Measurements from ENCODE around the gene SPECC1L. TPM values are rescaled to one million over a fixed set of nuclear protein-coding genes. Genes with fewer than 3 reads are reported as not detected.

Gene SPECC1L
- total RNA-seq, 1 experiment from 2014 or later: 40.8 TPM

GRCh38 chr22:24446260-24446611, 175.6 kb downstream of the SPECC1L start:
- ChIA-PET RAD21 (ENCODE audit: low non-redundant PET in 1 of 2, low total read pairs in 2 of 2, uncharacterized antibody in 2 of 2, unreplicated experiment in 2 of 2) (no interaction called here), CTCF (no interaction called here), POLR2A (no interaction called here)
- Histone ChIP-seq H3K4me1 (ENCODE audit: control insufficient read depth in 1 of 2, insufficient read depth in 2 of 2, low read length in 2 of 2) (peaks cover 5 to 10% of the 10 kb centered on the region in 2 experiments), H3K36me3 (ENCODE audit: control insufficient read depth in 1 of 2, insufficient read depth in 2 of 2, low read length in 2 of 2) (no peaks in the 10 kb centered on the region), H4K20me1 (ENCODE audit: insufficient read depth) (no peaks in the 10 kb centered on the region), H3K27me3 (ENCODE audit: insufficient read depth, low read length) (no peaks in the 10 kb centered on the region), H2AFZ (ENCODE audit: low read depth, low read length, poor library complexity, severe bottlenecking) (no peak overlapping the region), H3K9me3 (ENCODE audit: control insufficient read depth in 1 of 2, insufficient read depth in 1 of 2, low read depth in 1 of 2, low read length in 2 of 2) (peaks cover 0 to 3% of the 10 kb centered on the region in 2 experiments; a peak in 1 of 4 replicates), H3K9me2 (ENCODE audit: insufficient read depth) (no peaks in the 10 kb centered on the region), H3K9ac (ENCODE audit: low read length) (no peak overlapping the region), H3K79me2 (ENCODE audit: insufficient read depth, low read length) (no peaks in the 10 kb centered on the region), H3K27ac (ENCODE audit: low read depth, low read length) (no peak overlapping the region), H3K4me3 (replicated peaks in 1 of 2; ENCODE audit: low read depth in 1 of 2, low read length in 2 of 2) (no peak overlapping the region), H3K4me2 (ENCODE audit: low read length) (no peak overlapping the region)
- no TSS peak for BruUV-seq (replicated peaks)
- TF ChIP-seq RAD21 (IDR thresholded peaks at IDR 0.05; ENCODE audit: low read depth) (no peak), FOSL1 (IDR thresholded peaks at IDR 0.05; ENCODE audit: low read depth) (no peak), SP1 (IDR thresholded peaks at IDR 0.05; ENCODE audit: low read depth) (no peak), TCF7L2 (IDR thresholded peaks at IDR 0.05; ENCODE audit: borderline replicate concordance, extremely low read depth, insufficient read depth, insufficient read length) (no peak), POLR2AphosphoS5 (IDR thresholded peaks at IDR 0.05; ENCODE audit: low read depth, low read length) (no peak), ATF3 (IDR thresholded peaks at IDR 0.05) (no peak), SRF (IDR thresholded peaks at IDR 0.05; ENCODE audit: low read depth) (no peak)
- DNase-seq (ENCODE audit: low read depth, low spot score) (no peak), ATAC-seq (no peak)
- intact Hi-C loops (cut with micrococcal nuclease): no loop called here

GRCh38 chr22:24450610-24451009, 180.0 kb downstream of the SPECC1L start:
- H3K79me2 ChIP-seq (ENCODE audit: insufficient read depth, low read length): no peaks in the 10 kb centered on the region
- POLR2A ChIA-PET: no interaction called here
- peaks cover 0 to 4% of the 10 kb centered on the region in 2 experiments; a peak in 2 of 4 replicates for H3K9me3 ChIP-seq (ENCODE audit: control insufficient read depth in 1 of 2, insufficient read depth in 1 of 2, low read depth in 1 of 2, low read length in 2 of 2)
- H2AFZ ChIP-seq (ENCODE audit: low read depth, low read length, poor library complexity, severe bottlenecking): no peak overlapping the region
- no peak overlapping the region for H3K4me2 ChIP-seq (ENCODE audit: low read length)
- RAD21 ChIA-PET (ENCODE audit: low non-redundant PET in 1 of 2, low total read pairs in 2 of 2, uncharacterized antibody in 2 of 2, unreplicated experiment in 2 of 2): no interaction called here
- H4K20me1 ChIP-seq (ENCODE audit: insufficient read depth): no peaks in the 10 kb centered on the region
- no peak for ATAC-seq
- H3K9ac ChIP-seq (ENCODE audit: low read length): no peak overlapping the region
- no peak for DNase-seq (ENCODE audit: low read depth, low spot score)
- H3K9me2 ChIP-seq (ENCODE audit: insufficient read depth): no peaks in the 10 kb centered on the region
- intact Hi-C loops (cut with micrococcal nuclease): no loop called here
- no TSS peak for BruUV-seq (replicated peaks)
- peaks cover 0 to 4% of the 10 kb centered on the region in 2 experiments; a peak in 2 of 4 replicates for H3K4me1 ChIP-seq (ENCODE audit: control insufficient read depth in 1 of 2, insufficient read depth in 2 of 2, low read length in 2 of 2)
- CTCF ChIA-PET: no interaction called here
- no peak for TF ChIP-seq POLR2AphosphoS5 (IDR thresholded peaks at IDR 0.05; ENCODE audit: low read depth, low read length)
- TF ChIP-seq SRF (IDR thresholded peaks at IDR 0.05; ENCODE audit: low read depth): no peak
- H3K27ac ChIP-seq (ENCODE audit: low read depth, low read length): no peak overlapping the region
- H3K27me3 ChIP-seq (ENCODE audit: insufficient read depth, low read length): no peaks in the 10 kb centered on the region
- no peaks in the 10 kb centered on the region for H3K36me3 ChIP-seq (ENCODE audit: control insufficient read depth in 1 of 2, insufficient read depth in 2 of 2, low read length in 2 of 2)
- no peak overlapping the region for H3K4me3 ChIP-seq (replicated peaks in 1 of 2; ENCODE audit: low read depth in 1 of 2, low read length in 2 of 2)
